Measurements from ENCODE around the gene CLSTN1.

The CLSTN1 gene

DNA sequence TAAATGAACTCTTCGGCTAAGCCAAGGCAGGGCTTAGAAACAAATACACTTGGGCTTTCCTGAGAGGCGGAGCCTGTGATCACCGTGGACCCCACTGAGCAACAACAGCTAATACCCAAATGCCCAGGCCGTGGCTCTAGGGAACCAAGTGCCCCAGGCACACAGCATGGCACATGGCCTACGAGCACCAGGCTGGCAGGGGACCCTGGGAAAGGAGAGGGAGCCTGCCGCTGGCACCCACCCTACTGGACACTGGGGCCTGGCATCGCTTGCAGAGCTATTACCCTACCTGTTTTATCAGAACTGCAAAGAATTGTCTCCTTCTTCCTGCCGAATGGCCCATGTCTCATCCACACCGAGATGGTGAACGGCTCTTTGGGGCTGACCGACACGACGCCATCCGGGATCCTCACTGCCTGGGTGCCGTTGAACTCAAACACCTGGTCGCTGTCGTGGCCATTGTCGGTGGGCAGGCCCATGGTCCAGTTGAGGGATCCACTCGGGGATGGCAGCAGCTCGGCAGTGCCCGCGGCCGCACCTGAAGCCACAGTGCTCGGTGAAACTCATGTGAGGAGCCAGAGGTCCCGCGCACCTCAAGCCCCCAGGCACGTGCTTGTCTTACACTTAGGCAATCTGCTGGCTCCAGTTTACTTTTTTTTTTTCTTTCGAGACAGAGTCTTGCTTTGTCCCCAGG lies 79.5 kb downstream of the CLSTN1 start:
- Histone ChIP-seq H3K9me3 (ENCODE audit: control insufficient read depth, low read length) (no peaks in the 10 kb centered on the region), H3K36me3 (ENCODE audit: control insufficient read depth, insufficient read depth, low read length) (peaks cover 10% of the 10 kb centered on the region), H3K9ac (ENCODE audit: low read length) (no peak overlapping the region), H3K4me3 (ENCODE audit: low read length) (no peak overlapping the region), H3K27me3 (ENCODE audit: control insufficient read depth, insufficient read depth, low read length) (no peaks in the 10 kb centered on the region), H3K4me1 (ENCODE audit: control insufficient read depth, insufficient read depth, low read length) (no peaks in the 10 kb centered on the region)

DNA sequence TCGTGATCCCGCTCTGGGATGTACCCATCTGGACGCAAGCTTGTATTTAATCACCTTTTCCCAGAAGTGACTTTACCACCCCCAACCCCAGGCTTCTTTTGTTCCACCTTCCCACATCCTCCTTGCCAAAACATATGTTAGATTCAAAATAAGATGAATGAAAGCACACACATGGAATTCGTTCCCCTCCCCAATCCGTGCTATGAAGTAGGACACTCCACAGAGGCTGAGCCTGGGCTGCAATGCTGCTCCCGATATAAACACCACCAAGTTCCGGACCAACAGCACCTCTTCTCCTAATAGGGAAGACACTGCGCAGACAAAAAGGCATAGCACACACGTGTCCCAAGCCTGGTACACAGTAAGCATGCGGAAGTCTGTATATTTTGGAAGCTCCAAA lies 86.1 kb downstream of the CLSTN1 start:
- Histone ChIP-seq H3K9me3 (ENCODE audit: control insufficient read depth, low read length) (no peaks in the 10 kb centered on the region), H3K9ac (ENCODE audit: low read length) (no peak overlapping the region), H3K27me3 (ENCODE audit: control insufficient read depth, insufficient read depth, low read length) (no peaks in the 10 kb centered on the region), H3K4me1 (ENCODE audit: control insufficient read depth, insufficient read depth, low read length) (no peaks in the 10 kb centered on the region), H3K36me3 (ENCODE audit: control insufficient read depth, insufficient read depth, low read length) (peaks cover 24% of the 10 kb centered on the region), H3K4me3 (ENCODE audit: low read length) (no peak overlapping the region)

DNA sequence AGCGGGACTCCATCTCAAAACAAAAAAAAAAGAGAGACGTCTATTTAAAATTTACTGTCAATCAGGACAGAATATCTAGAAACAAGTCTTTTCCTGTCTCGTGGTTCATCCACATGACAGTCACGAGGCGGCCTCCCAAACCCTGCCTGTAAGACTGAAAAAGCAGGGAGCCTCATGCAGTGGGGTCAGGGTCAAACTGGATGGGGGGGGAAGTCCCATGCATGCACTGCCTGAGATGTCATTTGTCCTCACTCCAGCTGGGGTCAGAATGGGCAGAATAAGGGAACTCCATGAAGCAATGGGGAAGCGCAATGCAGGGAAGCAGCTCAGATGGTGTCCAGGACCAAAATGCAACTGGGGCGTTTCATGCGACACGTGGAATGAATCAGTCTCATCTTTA lies 86.7 kb downstream of the CLSTN1 start:
- Histone ChIP-seq H3K9me3 (ENCODE audit: control insufficient read depth, low read length) (no peaks in the 10 kb centered on the region), H3K4me3 (ENCODE audit: low read length) (no peak overlapping the region), H3K4me1 (ENCODE audit: control insufficient read depth, insufficient read depth, low read length) (no peaks in the 10 kb centered on the region), H3K9ac (ENCODE audit: low read length) (no peak overlapping the region), H3K36me3 (ENCODE audit: control insufficient read depth, insufficient read depth, low read length) (peaks cover 27% of the 10 kb centered on the region), H3K27me3 (ENCODE audit: control insufficient read depth, insufficient read depth, low read length) (no peaks in the 10 kb centered on the region)

DNA sequence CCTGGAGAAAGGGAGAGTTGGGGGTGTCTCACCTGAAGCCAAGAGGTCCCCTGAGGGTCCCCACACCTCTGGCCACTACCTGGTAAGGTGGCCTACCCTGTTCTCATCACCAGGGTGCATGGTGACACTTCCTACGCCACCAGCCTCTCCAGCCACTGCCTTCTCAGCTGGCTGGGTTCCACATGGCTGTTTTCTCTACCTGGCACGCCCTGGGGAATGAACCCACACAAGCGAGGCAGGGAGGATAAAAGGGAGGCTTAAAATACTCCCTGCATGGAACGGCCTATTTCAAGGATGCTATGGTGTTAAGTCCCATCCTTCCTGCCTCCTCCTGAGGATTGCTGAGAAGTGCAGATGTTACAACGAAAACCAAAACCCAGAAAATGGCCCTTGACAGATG lies 87.5 kb downstream of the CLSTN1 start:
- Histone ChIP-seq H3K9me3 (ENCODE audit: control insufficient read depth, low read length) (no peaks in the 10 kb centered on the region), H3K9ac (ENCODE audit: low read length) (no peak overlapping the region), H3K27me3 (ENCODE audit: control insufficient read depth, insufficient read depth, low read length) (no peaks in the 10 kb centered on the region), H3K36me3 (ENCODE audit: control insufficient read depth, insufficient read depth, low read length) (peaks cover 31% of the 10 kb centered on the region), H3K4me3 (ENCODE audit: low read length) (no peak overlapping the region), H3K4me1 (ENCODE audit: control insufficient read depth, insufficient read depth, low read length) (no peaks in the 10 kb centered on the region)

DNA sequence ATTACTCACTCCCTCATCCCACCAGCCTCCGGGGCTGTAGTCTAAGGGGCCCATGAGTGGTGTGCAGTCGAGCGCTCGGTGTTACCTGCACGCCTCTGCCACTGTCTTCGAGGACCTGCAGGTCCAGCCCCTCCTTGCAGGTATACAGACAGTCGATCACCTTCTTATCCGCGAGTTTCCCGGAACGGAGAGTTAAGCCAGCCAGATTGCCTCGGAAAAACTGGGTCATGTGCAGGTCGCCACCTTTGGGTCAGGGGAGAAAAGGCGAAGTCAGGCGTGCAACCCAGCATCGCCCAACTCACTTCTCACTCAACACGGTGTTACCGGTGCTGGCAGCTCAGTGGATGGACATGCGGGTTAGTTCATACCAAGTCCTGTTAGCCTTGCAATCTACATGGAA lies 88.0 kb downstream of the CLSTN1 start:
- no peaks in the 10 kb centered on the region for H3K9me3 ChIP-seq (ENCODE audit: control insufficient read depth, low read length)
- no peak overlapping the region for H3K9ac ChIP-seq (ENCODE audit: low read length)
- no peaks in the 10 kb centered on the region for H3K4me1 ChIP-seq (ENCODE audit: control insufficient read depth, insufficient read depth, low read length)
- no peak overlapping the region for H3K4me3 ChIP-seq (ENCODE audit: low read length)
- H3K36me3 ChIP-seq (ENCODE audit: control insufficient read depth, insufficient read depth, low read length), result peaks cover 35% of the 10 kb centered on the region
- H3K27me3 ChIP-seq (ENCODE audit: control insufficient read depth, insufficient read depth, low read length), result no peaks in the 10 kb centered on the region

DNA sequence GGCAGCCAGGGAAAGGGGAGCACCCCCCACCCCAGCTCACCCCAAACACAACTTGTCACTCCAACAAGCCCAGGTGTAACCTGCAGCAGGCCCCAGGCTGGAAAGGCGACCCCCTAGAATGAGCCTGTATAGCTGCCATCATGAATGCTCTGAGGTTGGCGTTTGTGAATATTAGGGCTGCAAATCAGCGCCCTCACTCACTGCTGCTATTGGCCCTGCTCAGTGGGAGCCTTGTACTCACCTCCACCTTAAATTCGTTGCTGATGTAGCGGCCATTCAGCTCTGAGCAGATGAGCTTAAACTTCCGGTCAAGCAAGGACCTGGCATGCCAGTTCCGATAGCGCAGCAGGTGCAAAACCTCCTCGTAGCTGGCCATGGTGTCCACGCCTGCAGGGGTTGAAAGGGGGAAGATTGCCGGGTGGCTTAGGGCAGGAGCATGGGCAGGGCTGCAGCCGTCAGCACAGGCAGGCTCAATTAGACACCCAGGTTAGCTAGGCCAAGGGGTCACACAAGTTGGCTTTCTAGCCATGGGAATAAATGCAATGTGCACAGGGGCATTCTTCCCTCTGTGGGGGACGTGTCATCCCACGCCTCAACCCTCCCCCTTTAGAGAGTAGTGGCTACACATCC lies 90.5 kb downstream of the CLSTN1 start:
- H3K27me3 ChIP-seq (ENCODE audit: control insufficient read depth, insufficient read depth, low read length), result no peaks in the 10 kb centered on the region
- no peaks in the 10 kb centered on the region for H3K9me3 ChIP-seq (ENCODE audit: control insufficient read depth, low read length)
- H3K9ac ChIP-seq (ENCODE audit: low read length), result no peak overlapping the region
- H3K4me1 ChIP-seq (ENCODE audit: control insufficient read depth, insufficient read depth, low read length), result no peaks in the 10 kb centered on the region
- H3K36me3 ChIP-seq (ENCODE audit: control insufficient read depth, insufficient read depth, low read length), result peaks cover 36% of the 10 kb centered on the region
- H3K4me3 ChIP-seq (ENCODE audit: low read length), result no peak overlapping the region

DNA sequence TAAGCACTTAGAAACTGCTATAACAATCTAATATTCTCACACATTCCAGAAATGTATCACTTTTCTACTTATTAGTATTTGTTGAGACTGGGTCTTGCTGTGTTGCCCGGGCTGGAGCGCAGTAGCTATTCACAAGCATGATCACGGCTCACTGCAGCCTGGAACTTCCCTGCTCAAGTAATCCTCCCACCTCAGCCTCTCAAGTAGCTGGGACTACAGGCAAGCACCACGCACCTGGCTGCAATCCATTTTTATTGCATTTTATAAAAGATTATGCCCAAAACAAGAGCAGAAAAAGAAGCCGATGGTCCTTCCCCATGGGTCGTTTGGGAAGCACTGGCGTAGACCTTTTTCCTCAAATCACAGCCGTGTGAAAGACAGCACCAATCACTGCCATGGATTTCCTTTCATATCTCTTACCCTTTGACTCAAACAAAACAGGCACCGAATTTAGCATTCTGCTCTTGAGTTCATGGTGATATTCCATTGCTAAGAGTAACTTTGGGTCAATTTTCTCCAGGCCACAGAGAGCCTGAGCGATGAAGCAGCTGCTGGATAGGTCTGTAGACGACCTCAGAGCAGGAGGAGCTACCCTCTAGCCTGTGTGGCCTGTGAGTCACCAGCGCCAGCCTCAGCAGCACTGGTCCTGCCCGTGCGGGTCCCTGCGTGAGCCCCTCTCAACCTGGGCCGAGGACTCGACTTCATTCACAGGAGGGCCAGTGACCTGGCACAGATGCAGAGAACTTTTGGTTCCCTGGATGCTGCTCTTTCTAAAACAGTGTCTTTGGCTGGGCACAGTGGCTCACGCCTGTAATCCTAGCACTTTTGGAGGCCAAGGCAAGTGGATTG lies 91.4 kb downstream of the CLSTN1 start:
- H3K9ac ChIP-seq (ENCODE audit: low read length), result no peak overlapping the region
- peaks cover 33% of the 10 kb centered on the region for H3K36me3 ChIP-seq (ENCODE audit: control insufficient read depth, insufficient read depth, low read length)
- no peaks in the 10 kb centered on the region for H3K27me3 ChIP-seq (ENCODE audit: control insufficient read depth, insufficient read depth, low read length)
- H3K4me1 ChIP-seq (ENCODE audit: control insufficient read depth, insufficient read depth, low read length), result no peaks in the 10 kb centered on the region
- H3K4me3 ChIP-seq (ENCODE audit: low read length), result no peak overlapping the region
- H3K9me3 ChIP-seq (ENCODE audit: control insufficient read depth, low read length), result no peaks in the 10 kb centered on the region

DNA sequence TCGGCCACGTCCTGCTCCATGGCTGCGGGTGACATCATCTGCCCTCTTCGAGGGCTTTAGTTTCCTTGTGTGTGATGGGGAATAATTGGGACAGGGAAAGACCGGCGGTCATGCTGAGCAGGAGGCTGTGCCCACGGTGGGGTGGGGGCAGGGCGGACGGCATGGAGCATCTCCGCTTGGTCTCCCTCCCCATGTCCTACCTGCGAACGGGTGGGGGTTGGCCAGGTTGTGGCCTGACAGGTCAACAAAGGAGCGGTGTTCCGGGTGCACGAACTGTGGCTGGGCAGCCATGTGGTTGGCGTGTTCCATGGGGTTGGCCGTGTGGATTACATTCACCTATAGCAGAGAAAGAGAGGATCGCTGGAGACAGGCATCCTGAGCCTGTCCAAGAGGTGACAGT lies 92.2 kb downstream of the CLSTN1 start:
- Histone ChIP-seq H3K36me3 (ENCODE audit: control insufficient read depth, insufficient read depth, low read length) (peaks cover 33% of the 10 kb centered on the region), H3K9ac (ENCODE audit: low read length) (no peak overlapping the region), H3K9me3 (ENCODE audit: control insufficient read depth, low read length) (no peaks in the 10 kb centered on the region), H3K4me1 (ENCODE audit: control insufficient read depth, insufficient read depth, low read length) (no peaks in the 10 kb centered on the region), H3K27me3 (ENCODE audit: control insufficient read depth, insufficient read depth, low read length) (no peaks in the 10 kb centered on the region), H3K4me3 (ENCODE audit: low read length) (no peak overlapping the region)

DNA sequence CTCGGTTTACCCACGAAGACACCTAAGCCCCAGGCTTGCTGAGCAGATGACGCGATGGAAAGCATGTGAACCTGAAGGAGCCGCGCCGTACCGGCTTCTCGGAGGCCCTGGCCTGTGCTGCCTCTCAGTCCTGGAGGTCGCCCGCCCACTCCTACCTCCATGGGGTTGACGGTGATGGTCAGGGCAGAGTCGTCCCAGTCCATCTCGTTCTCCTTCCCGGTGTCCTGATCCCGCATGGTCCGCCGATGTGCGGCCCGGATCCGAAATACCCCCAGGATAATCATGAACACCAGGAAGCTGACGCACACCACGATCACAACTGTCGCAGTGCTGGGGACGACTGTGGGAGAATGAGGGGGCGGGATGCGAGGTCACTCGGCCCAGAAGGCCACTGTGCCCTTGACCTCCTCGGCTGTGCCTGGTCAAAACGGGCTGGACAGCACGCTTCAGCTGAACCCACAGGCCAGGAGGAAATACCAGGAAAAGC lies 92.7 kb downstream of the CLSTN1 start:
- Histone ChIP-seq H3K9me3 (ENCODE audit: control insufficient read depth, low read length) (no peaks in the 10 kb centered on the region), H3K27me3 (ENCODE audit: control insufficient read depth, insufficient read depth, low read length) (no peaks in the 10 kb centered on the region), H3K36me3 (ENCODE audit: control insufficient read depth, insufficient read depth, low read length) (peaks cover 33% of the 10 kb centered on the region), H3K4me3 (ENCODE audit: low read length) (no peak overlapping the region), H3K9ac (ENCODE audit: low read length) (no peak overlapping the region), H3K4me1 (ENCODE audit: control insufficient read depth, insufficient read depth, low read length) (no peaks in the 10 kb centered on the region)

DNA sequence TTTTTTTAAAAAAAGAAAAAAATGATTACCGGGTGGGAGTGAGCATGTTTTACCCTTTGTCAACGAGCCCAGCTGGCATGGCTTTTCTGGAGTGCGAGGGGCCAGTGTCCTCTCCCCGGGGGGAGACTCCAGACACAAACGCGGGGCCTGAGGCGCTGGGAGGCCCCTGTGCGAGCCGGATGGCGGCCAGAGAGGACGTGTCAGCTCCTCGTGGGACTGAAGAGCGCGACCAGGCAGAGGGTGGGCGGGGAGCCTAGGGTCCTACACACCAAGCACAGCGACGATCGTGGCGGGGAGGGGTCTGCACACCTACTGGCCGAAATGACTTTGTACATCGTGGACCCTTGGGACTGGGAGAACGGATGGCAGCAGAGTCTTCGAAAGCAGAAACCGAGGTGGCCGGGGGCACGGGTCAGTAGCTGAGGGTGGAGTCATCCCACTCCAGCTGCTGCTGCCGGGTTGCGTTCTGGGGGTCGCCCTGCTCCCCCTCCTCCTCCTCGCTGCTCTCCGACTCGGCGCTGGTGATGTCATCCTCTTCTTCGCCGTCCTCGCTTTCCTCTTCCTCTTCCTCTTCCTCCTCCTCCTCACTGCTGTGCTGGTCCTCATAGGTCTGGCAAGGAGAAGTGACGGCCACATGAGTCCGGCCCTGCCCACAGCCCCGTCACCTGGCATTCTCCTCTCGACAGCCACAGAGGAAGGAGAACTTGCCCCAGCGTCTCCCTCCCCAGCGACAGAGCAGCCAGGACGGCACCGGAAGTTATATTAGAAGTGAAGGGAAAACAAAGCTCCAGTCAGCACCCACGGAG lies 93.5 kb downstream of the CLSTN1 start:
- Histone ChIP-seq H3K36me3 (ENCODE audit: control insufficient read depth, insufficient read depth, low read length) (peaks cover 28% of the 10 kb centered on the region), H3K4me1 (ENCODE audit: control insufficient read depth, insufficient read depth, low read length) (no peaks in the 10 kb centered on the region), H3K4me3 (ENCODE audit: low read length) (no peak overlapping the region)

DNA sequence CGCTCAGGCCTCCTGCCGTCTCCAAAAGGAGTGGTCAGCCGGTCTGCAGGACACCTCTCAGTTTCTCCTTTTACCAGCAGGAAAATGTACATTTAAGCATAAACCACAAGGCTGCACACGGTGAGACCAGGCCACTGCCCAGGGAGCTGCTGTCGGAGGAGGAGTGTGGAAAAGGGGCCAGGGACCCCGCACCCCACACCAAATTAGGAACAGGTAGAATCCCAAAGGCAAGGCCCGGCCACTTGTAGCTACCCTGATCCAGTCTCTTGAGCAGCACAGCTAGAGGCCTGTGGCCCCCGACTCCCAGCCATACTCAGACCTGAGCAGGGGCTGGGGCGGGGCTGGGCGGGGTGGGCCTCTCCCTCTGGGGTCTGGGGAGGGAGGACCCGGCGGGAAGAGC lies 94.2 kb downstream of the CLSTN1 start:
- no peaks in the 10 kb centered on the region for H3K4me1 ChIP-seq (ENCODE audit: control insufficient read depth, insufficient read depth, low read length)
- H3K4me3 ChIP-seq (ENCODE audit: low read length), result no peak overlapping the region
- H3K27me3 ChIP-seq (ENCODE audit: control insufficient read depth, insufficient read depth, low read length), result no peaks in the 10 kb centered on the region
- H3K36me3 ChIP-seq (ENCODE audit: control insufficient read depth, insufficient read depth, low read length), result peaks cover 22% of the 10 kb centered on the region
- H3K9ac ChIP-seq (ENCODE audit: low read length), result no peak overlapping the region
- H3K9me3 ChIP-seq (ENCODE audit: control insufficient read depth, low read length), result no peaks in the 10 kb centered on the region

More for the DNA sequence above, 93.5 kb downstream of the CLSTN1 start:
- Histone ChIP-seq H3K9ac (ENCODE audit: low read length) (no peak overlapping the region), H3K9me3 (ENCODE audit: control insufficient read depth, low read length) (no peaks in the 10 kb centered on the region), H3K27me3 (ENCODE audit: control insufficient read depth, insufficient read depth, low read length) (no peaks in the 10 kb centered on the region)

All from mucosa of stomach (tissue), 1 donor.